GM21737 (cell line): ENCODE measurements around the gene FANCC.

Experiments used
- ATAC-seq: cut with Tn5 transposase; IDR thresholded peaks from one replicate; pipeline ENCODE4 v1.9.1; 2021; ENCODE audit warnings: mild to moderate bottlenecking, moderate library complexity; ENCODE audit not compliant: unreplicated experiment

Gene FANCC

DNA sequence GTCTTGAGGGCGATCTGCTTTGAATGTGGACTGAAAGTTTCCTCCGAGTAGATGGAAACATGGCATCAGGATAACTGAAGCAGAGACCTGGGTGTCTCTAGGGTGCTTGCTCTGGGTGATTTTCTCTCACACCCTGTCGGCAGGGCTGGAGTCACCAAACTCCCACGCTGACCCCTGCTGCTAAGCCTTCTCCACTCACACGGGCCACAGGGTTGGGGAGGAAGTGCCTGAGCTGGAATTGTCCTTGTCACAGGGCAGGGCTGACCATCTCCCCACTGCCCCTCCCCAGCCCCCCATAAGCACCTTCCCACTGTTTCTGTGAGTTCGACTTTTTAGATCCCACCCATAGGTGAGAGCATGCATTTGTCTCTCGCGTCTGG lies 212.9 kb downstream of the FANCC start:
- ATAC-seq, result no peak

DNA sequence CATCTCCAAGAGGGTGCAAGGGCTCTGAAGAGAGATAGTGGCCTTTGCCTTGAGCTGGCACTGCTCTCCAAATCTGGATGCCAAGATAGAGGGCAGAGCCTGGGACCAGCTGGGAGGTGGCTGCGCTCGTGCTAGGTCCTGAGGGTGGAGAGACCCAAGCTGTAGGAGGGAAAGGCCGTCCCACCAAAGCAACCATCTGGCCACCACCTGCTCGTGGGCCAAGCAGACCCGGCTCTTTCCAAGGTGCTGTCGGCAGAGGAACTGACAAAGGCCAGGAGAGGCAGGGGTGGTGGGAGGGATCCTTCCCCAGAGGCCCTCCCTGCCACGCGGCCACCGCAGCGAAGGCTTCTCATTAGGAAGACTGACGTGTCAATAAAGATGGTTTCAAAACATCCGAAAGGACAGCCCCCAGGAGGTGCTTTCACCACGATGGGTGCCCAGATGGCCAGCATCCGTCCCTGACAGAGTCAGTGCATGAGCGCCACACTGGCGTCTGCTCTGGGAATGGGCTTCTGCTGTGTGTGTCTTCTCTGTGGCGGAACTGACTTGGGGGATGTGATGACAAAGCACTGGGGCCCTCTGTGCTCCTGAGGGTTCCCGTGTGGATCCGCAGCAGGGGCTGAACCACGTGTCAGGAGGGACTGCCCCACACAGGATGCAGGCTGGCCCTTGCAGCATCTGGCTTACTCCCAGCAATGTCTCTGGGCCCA lies 213.5 kb downstream of the FANCC start:
- no peak for ATAC-seq

GRCh38 chr9:95103281-95103771 lies 214.2 kb downstream of the FANCC start:
- ATAC-seq, result no peak

GRCh38 chr9:95102572-95102971 lies 214.9 kb downstream of the FANCC start:
- ATAC-seq, result no peak

DNA sequence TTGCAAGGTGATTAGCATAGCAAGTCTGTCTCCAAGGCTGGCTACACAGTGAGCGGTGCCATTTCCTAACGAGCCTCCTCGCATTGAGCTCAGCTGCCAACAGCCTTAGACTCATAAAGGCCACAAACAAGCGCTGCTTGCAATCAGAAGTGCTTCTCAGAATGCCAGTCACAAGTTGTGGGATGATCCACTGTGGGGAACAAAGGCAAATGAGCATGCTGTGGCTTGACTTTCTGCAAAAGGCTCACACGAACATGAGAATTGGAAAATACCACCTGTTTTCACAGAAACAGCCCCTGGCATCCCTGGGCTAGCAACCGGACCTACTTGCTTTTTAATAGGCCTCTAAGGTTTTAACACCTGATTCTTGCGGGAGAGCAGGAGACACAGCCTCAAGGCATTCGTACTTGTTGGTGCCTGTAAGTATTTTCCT lies 215.5 kb downstream of the FANCC start:
- ATAC-seq, result no peak

- ATAC-seq, result no peak
Observed at GRCh38 chr9:95101326-95101725, 216.2 kb downstream of the FANCC start.

DNA sequence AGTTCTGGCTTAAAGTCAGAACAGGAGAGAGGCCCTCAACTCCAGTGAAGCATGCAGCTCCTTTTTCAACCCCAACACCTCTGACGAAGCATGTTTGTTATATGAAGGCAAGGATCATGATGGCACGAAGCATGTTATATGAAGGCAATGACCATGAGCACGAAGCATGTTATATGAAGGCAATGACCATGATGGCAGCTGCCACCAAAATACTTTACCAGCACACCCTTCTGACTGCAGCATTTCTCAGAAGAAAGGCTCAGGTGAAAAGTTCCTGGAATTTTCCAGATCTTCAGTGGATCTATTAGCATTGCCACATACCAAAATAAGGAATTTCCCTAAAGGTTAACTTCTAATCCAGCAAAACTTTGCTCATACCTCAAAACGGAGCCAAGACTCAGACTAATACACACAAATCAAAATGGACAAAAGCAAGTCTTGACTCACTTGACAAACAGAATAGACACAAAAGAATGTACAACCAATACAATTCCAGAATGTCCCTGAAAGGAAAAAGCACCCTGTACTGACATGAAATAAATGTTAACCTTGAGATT lies 217.4 kb downstream of the FANCC start:
- no peak for ATAC-seq

- ATAC-seq, result no peak
Observed at GRCh38 chr9:95099321-95100070, 218.0 kb downstream of the FANCC start.

- ATAC-seq, result no peak
Observed at GRCh38 chr9:95098391-95098921, 219.1 kb downstream of the FANCC start.

DNA sequence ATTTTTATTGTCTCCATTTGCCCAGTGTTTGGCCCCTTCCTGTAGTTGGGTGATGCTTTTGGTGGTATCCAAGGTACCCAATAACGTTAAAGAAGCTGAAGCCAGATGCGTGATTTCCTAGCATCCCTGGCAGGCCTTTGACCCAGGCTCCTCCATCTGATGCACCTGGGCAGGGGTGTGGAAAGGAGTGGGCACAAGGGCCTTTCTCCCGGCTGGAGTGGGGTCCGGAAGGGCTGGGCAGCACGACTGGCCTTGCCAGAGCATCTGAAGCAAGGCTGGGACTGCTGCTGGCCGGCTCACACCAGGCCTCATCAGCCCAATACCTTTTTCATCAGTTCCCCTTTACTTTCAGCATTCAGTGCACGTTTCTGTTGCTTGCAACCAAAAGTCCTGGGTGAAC lies 220.2 kb downstream of the FANCC start:
- ATAC-seq, result no peak

DNA sequence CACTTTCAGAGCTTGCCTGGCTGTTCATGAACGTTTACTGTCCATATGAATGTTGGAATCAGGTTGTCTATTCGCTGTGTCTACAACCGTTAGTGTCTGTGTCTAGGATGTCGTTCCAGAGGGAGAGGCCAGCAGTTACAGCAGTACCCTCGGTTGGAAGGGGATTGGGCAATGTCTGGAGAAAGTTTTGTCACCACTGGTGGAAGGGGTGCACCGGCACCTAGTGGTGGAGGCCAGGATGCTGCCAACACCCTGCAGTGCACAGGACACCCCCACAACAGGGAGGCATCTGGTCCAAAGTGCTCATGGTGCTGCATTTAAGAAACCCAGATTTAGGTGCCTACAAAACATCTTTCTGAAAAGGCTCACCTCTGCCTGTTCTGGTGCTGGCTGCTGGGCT lies 220.7 kb downstream of the FANCC start:
- ATAC-seq, result no peak

DNA sequence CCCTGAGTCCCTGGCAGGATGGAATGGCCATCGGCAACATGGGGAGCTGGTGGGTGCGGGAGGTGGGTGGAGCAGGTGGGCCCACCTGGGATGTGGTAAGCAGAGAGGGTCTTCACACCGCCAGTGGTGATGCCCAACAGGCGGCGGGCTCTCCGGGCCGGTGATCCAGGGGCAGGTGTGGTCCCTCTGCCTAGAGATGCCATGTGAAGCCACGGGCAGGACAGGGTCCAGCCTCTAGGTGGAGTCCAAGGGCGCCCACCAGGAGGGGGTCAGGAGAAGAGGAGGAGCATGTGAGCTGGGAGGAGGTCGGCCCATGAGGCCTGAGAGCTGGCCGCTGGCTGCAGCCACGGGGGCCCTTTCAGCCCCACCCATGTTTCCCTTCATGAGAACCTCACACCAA lies 221.1 kb downstream of the FANCC start:
- no peak for ATAC-seq

GRCh38 chr9:95095641-95096355 lies 221.7 kb downstream of the FANCC start:
- no peak for ATAC-seq

DNA sequence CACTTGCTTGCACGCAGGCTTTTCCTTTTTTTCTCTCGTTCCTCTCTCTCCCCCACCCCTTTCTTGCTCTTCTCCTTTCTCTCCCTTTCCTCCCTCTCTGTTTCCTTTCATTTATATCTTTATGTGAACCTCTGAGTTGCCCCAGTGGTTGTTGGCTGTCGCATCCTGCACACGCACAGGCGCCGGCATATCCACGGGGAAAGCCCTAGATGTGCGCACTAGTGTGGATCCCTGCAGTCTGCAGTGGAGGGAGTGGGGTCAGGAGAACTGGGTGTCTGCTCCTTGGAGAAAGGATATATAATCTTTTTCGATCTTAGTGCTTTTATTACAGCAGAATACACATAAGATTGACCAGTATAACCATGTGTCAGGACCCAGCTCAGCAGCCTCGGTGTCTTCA lies 223.5 kb downstream of the FANCC start:
- ATAC-seq, result no peak

DNA sequence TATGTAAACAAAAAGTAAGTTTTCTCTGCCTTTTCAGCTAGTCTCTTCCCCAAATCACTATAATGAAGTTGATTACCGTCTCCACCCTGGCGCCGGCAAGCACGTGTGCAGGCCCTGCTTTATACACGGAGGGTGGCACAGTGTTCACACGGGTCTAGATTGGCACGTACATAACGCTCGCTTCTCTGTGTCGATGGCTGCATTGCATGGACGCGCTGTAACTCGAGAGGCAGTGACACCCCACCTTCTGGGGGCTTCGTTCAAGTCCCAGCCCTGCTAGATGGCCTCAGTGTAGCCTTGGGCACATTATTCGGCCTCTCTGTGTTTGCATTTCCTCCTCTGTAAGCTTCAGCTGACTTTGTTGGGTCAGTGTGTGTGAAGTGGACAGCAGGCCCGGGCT lies 223.9 kb downstream of the FANCC start:
- no peak for ATAC-seq

DNA sequence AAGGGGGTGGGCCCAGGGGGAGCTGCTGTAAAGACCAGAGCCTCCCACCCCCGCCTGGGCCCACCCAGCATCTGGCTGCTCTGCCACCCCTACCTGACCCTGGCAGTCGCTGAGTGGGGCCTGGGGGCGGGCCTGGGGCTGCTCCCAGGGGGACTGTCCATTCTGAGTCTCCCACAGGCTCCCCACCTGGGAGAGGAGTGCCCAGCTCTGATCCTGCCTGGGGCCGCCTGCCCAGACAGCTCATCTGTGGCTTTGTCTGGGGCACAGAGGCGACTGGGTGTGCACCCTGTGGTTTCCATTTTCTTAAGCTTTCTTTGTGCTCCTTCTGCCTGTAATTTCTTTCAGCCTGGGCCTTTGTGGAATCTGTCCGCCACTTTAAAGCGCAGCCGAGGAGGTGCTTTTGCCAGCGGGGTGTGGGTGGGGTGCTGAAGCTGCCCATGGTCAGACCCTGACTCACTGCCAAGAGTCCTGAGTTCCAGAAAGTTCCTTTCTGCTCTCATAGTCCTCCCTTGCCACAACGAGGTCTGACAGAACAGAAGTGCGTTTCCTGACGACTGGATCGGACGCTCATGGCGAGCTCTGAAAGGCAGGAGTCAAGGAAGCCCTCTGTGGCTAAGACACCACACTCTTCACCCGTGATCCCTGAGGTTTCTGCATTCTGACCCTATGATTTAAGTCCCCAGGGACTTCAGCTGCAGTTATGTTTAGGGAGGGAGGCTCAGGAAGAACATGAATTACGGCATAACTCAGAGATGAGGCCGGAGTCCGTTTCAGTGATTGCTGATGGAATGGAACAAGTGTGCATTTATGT lies 225.0 kb downstream of the FANCC start:
- ATAC-seq, result no peak

DNA sequence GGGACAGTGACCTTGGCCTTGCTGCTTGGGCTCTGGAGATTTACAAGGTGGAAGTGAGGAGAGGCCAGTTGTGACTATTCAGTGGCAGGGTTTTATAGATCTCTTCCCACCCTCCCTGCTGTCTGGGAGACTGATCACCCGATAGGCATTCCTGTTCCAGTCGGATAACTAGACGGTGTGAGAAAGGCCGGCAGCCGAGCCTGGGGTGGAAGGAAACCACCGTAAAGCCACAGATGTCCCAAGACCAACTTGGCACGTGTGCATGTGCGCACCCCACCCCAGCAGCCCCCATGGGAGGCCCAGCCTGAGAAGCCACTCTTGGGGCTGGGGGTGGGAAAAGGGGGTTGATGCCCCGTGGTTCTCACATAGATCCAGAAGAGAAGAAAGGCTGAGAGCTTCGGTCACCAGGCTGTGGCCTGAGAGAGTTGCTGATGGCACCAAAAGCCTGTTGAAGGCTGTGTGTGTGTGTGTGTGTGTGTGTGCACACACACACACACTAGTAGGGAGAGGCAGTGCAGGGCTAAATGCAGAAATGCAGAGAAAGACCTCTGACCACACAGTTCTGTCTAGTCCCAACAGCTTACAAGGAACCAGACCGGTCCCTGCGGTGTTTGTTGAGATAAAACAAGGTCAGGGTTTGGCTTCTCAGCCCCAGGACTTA lies 225.8 kb downstream of the FANCC start:
- no peak for ATAC-seq

DNA sequence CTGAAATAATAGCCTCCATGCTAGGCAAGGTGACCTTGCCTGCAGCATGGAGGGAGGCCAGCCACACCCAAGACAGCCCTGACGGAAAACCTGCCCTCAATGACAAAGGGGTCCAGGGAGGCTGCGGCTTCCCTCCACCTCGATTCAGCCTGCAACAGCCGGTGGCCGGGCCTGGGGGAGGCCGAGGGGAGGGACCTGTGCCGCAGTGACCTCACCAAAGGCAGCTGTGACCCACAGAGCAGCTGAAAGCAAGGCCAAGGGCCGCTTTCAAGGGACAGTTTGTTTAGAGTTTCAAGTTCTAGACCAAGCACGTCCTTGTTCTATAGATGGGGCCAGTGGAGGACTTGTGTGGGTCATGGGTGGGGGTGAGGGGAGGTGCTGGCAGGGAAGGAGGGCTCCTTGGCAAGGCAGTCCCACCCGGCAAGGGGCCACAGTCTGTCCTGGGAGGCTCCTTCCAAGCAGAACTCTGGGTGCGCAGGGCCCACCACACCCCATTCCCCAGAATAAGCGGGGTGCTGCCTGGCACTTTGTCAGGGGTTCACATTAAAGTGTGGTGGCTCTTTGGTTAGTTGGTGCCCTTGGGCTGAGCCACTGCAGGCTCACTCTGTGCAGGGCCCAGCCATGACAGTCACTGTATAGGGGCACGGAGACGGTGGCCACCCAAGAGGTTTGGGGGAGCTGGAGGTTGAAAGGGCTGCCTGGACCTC lies 226.5 kb downstream of the FANCC start:
- ATAC-seq, result no peak
